Left lung (tissue), 10 donors: Measurements from ENCODE around the gene GRHL3. TPM values are rescaled to one million over a fixed set of nuclear protein-coding genes. Genes with fewer than 3 reads are reported as not detected.

Experiments
- ATAC-seq: fragments of 200-7000 bp; cut with Tn5 transposase; one replicate; pipeline ENCODE4 v1.9.1; 2020; ENCODE audit warnings: moderate library complexity
- DNase-seq, 4 donors: peaks; one replicate each; pipeline ENCODE4 v3.0.0-alpha.2; 2013 to 2020
- H3K27ac ChIP-seq, 2 donors: fragments of 200-600 bp; sonication (generic) in 1 of 2; one replicate each; pipeline versions ENCODE4 v1.5.0 to v1.8.0; 2020 to 2021
- H3K27me3 ChIP-seq, 2 donors: fragments of 200-600 bp; sonication (generic) in 1 of 2; one replicate each; pipeline versions ENCODE4 v1.5.0 to v1.8.0; 2020 to 2021
- H3K36me3 ChIP-seq, 2 donors: fragments of 200-600 bp; sonication (generic) in 1 of 2; one replicate each; pipeline versions ENCODE4 v1.5.0 to v1.8.0; 2020 to 2021
- H3K4me1 ChIP-seq, 2 donors: fragments of 200-600 bp; one replicate each; pipeline ENCODE4 v1.8.0; 2021
- H3K4me3 ChIP-seq, 2 donors: fragments of 200-600 bp; sonication (generic) in 1 of 2; one replicate each; pipeline versions ENCODE4 v1.5.0 to v1.8.0; 2020 to 2021; ENCODE audit warnings: mild to moderate bottlenecking in 1 of 2
- H3K9me3 ChIP-seq, 2 donors: fragments of 200-600 bp; sonication (generic) in 1 of 2; one replicate each; pipeline versions ENCODE4 v1.5.0 to v1.8.0; 2020 to 2021
- CTCF ChIP-seq, 2 donors: fragments of 200-600 bp; sonication (generic) in 1 of 2; IDR thresholded peaks; one replicate each; pipeline versions ENCODE4 v1.5.0 to v1.8.0; 2021; ENCODE audit warnings: antibody characterized with exemption in 2 of 2
- intact Hi-C, 2 donors: fragments of 100-400 bp; cut with DNase I; formaldehyde crosslinking; loops; one replicate each; pipeline versions ENCODE4 v1.11.2 to v1.14.2; 2022
- polyA plus RNA-seq, 6 donors: library from polyadenylated mRNA; unstranded; fragments of 120-200 nt; gene quantifications; one replicate each; pipeline ENCODE4 v1.2.1, GENCODE V29; 2013; ENCODE audit not compliant: insufficient read length in 6 of 6
- total RNA-seq, 2 donors: library from RNA; stranded (reverse); fragmentation: NEBNext Ultra II Directional; extraction: Animal tissue kit (Norgen Biotek cat#: 25700); gene quantifications; one replicate each; pipeline ENCODE4 v1.2.1, GENCODE V29; 2021
- donor health status: DM: no; HTN: yes; CAD: no.
- donor health status: DM: no; HTN: no; CAD: no.

The GRHL3 gene
- total and polyA plus RNA-seq, 8 donors, result 0.20 to 1.6 (median 0.31) TPM; not detected in 1

- Histone ChIP-seq H3K4me3 (no peak overlapping the region), H3K9me3 (no peaks in the 10 kb centered on the region), H3K4me1 (peaks cover 4 to 32% of the 10 kb centered on the region in 2 donors), H3K27me3 (no peaks in the 10 kb centered on the region), H3K36me3 (no peaks in the 10 kb centered on the region), H3K27ac (peak overlapping the region in 1 of 2 donors; percentile 45)
- no peak for DNase-seq
- TF ChIP-seq CTCF (IDR thresholded peaks at IDR 0.05), result no peak
- ATAC-seq, result no peak
- intact Hi-C loops, result no loop called here
These were observed 74.7 kb downstream of the GRHL3 start for GRCh38 chr1:24393892-24394291.

GRCh38 chr1:24400065-24400464, 80.9 kb downstream of the GRHL3 start:
- DNase-seq (no peak), ATAC-seq (no peak)
- intact Hi-C loops, result no loop called here
- no peaks in the 10 kb centered on the region for H3K27me3 ChIP-seq
- no peak overlapping the region for H3K27ac ChIP-seq
- H3K4me3 ChIP-seq, result no peak overlapping the region
- TF ChIP-seq CTCF (IDR thresholded peaks at IDR 0.05), result no peak
- H3K4me1 ChIP-seq, result no peaks in the 10 kb centered on the region
- H3K36me3 ChIP-seq, result peaks cover 0 to 5% of the 10 kb centered on the region in 2 donors
- no peaks in the 10 kb centered on the region for H3K9me3 ChIP-seq

- H3K4me3 ChIP-seq, result no peak overlapping the region
- DNase-seq (no peak), ATAC-seq (no peak)
- H3K27ac ChIP-seq, result no peak overlapping the region
- H3K27me3 ChIP-seq, result no peaks in the 10 kb centered on the region
- no peak for TF ChIP-seq CTCF (IDR thresholded peaks at IDR 0.05)
- peaks cover 0 to 5% of the 10 kb centered on the region in 2 donors for H3K36me3 ChIP-seq
- H3K9me3 ChIP-seq, result no peaks in the 10 kb centered on the region
- H3K4me1 ChIP-seq, result no peaks in the 10 kb centered on the region
- intact Hi-C loops, result no loop called here
These were observed 84.6 kb downstream of the GRHL3 start for GRCh38 chr1:24403806-24404205.

Other genes starting within 250 kb of the GRHL3 start
- gene MYOM3, start 207.2 kb upstream of the GRHL3 start, total RNA-seq, result under 1 TPM; 0.44 to 0.52 TPM
- under 1 TPM in 5 of 6 donors, not detected in 1; 0.06 to 0.31 (median 0.17) TPM for gene MYOM3, start 207.2 kb upstream of the GRHL3 start, polyA plus RNA-seq
- gene IL22RA1, start 176.2 kb upstream of the GRHL3 start, total RNA-seq, result under 1 TPM; 0.26 to 0.37 TPM
- under 1 TPM; 0.32 to 0.73 (median 0.51) TPM for gene IL22RA1, start 176.2 kb upstream of the GRHL3 start, polyA plus RNA-seq
- 1 to 10 TPM; 4.1 to 5.9 TPM for gene IFNLR1, start 132.1 kb upstream of the GRHL3 start, total RNA-seq
- gene IFNLR1, start 132.1 kb upstream of the GRHL3 start, polyA plus RNA-seq, result 1 to 10 TPM; 2.5 to 5.1 (median 3.8) TPM
- 1 to 10 TPM; 8.7 to 9.1 TPM for gene STPG1, start 94.4 kb downstream of the GRHL3 start, total RNA-seq
- 10 to 100 TPM in 1 of 6 donors, 1 to 10 TPM in 5; 7.8 to 11.1 (median 9.2) TPM for gene STPG1, start 94.4 kb downstream of the GRHL3 start, polyA plus RNA-seq
- gene NIPAL3, start 96.4 kb downstream of the GRHL3 start, total RNA-seq, result 10 to 100 TPM; 36.2 to 41.1 TPM
- gene NIPAL3, start 96.4 kb downstream of the GRHL3 start, polyA plus RNA-seq, result 10 to 100 TPM; 13.8 to 16.0 (median 14.4) TPM
- gene RCAN3, start 183.5 kb downstream of the GRHL3 start, total RNA-seq, result 10 to 100 TPM; 14.9 to 15.1 TPM
- gene RCAN3, start 183.5 kb downstream of the GRHL3 start, polyA plus RNA-seq, result 10 to 100 TPM in 3 of 6 donors, 1 to 10 TPM in 3; 8.1 to 11.2 (median 10.3) TPM
- 1 to 10 TPM; 5.4 to 7.8 TPM for gene NCMAP, start 236.7 kb downstream of the GRHL3 start, total RNA-seq
- gene NCMAP, start 236.7 kb downstream of the GRHL3 start, polyA plus RNA-seq, result 1 to 10 TPM; 3.0 to 6.2 (median 4.9) TPM